KMS-11 (cell line): ENCODE measurements around the gene ENPP6.

ENCODE experiments used
- H2AFZ ChIP-seq: fragments of 200-600 bp; sonication (generic); 2 replicates; pipeline ENCODE4 v1.6.1; 2016; ENCODE audit warnings: antibody characterized with exemption, mixed run types, low read depth
- H3K27ac ChIP-seq: fragments of 200-600 bp; sonication (generic); 2 replicates; pipeline ENCODE4 v1.6.1; 2016; ENCODE audit warnings: mild to moderate bottlenecking, mixed run types
- H3K27me3 ChIP-seq: fragments of 200-600 bp; sonication (generic); 2 replicates; pipeline ENCODE4 v1.6.1; 2017; ENCODE audit warnings: mild to moderate bottlenecking, low read depth, mixed run types, moderate library complexity; ENCODE audit not compliant: insufficient read depth
- H3K36me3 ChIP-seq: fragments of 200-600 bp; sonication (generic); 2 replicates; pipeline ENCODE4 v1.6.1; 2017; ENCODE audit warnings: mild to moderate bottlenecking, mixed run types; ENCODE audit not compliant: insufficient read depth
- H3K4me1 ChIP-seq: fragments of 200-600 bp; sonication (generic); 2 replicates; pipeline ENCODE4 v1.6.1; 2016; ENCODE audit warnings: mild to moderate bottlenecking, low read depth, mixed run types; ENCODE audit not compliant: poor library complexity, severe bottlenecking
- H3K4me2 ChIP-seq: fragments of 200-600 bp; sonication (generic); 2 replicates; pipeline ENCODE4 v1.7.0; 2016; ENCODE audit warnings: mild to moderate bottlenecking, mixed run types
- H3K4me3 ChIP-seq: fragments of 200-600 bp; sonication (generic); IDR thresholded peaks from 2 replicates; pipeline ENCODE4 v1.6.1; 2017; ENCODE audit warnings: low read depth, low read length, mixed read lengths; ENCODE audit not compliant: insufficient read depth
- H3K79me2 ChIP-seq: fragments of 200-600 bp; sonication (generic); 2 replicates; pipeline ENCODE4 v1.6.1; 2016; ENCODE audit warnings: low read depth, mixed run types; ENCODE audit not compliant: insufficient read depth
- H3K9ac ChIP-seq: fragments of 200-600 bp; sonication (generic); 2 replicates; pipeline ENCODE4 v1.6.1; 2016; ENCODE audit warnings: mild to moderate bottlenecking, mixed run types
- H4K20me1 ChIP-seq: fragments of 200-600 bp; sonication (generic); 2 replicates; pipeline ENCODE4 v1.6.1; 2016; ENCODE audit warnings: mild to moderate bottlenecking, mixed run types; ENCODE audit not compliant: insufficient read depth
- TF ChIP-seq, protein P1 (sequence below): fragments of 200-600 bp; sonication (generic); conservative IDR thresholded peaks from 2 replicates; pipeline ENCODE4 v1.6.1; 2017; ENCODE audit warnings: low read depth, mild to moderate bottlenecking, antibody characterized with exemption, low read length, moderate library complexity, mixed read lengths

ENPP6 gene

DNA sequence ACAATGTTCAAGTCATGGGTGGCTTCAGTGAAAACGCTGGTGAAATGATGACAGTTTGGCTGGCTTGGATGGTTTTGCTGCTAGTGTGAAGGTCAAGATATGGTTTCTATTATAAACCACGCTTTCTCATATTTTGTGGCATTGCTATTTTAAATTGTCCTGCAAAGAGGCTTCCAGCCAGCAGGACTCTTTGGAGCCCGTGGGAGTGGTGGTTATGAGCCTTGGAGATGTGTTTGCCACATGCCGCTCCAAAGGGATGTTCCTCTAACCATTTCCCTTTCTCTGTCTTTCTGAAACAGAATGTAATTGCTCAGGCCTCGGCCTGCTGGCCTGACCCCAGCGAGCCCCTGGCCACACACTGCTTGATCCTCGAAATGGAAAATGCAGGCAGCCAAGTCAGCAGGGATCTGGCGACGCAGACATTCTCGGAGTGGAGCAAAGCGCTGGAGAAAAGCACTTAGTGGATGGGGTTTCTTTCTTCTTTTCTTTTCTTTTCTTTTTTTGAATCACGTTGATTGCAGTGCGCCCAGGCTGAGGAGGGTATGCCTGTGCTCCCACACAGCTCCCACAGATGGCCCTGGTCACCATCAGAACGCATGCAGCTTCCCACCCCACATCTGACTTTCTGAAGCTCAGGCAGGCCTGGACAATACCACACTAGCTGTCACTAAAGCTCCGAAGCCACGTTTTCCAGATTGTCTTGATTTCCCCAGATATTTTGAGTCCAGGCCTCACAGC lies 114.0 kb downstream of the ENPP6 start:
- no peak overlapping the region for H3K4me3 ChIP-seq
- H3K27me3 ChIP-seq = no peaks in the 10 kb centered on the region
- H3K4me1 ChIP-seq = no peaks in the 10 kb centered on the region
- no peaks in the 10 kb centered on the region for H3K79me2 ChIP-seq
- no peaks in the 10 kb centered on the region for H4K20me1 ChIP-seq
- H3K9ac ChIP-seq = no peak overlapping the region
- no peak overlapping the region for H3K27ac ChIP-seq
- H2AFZ ChIP-seq = no peak overlapping the region
- no peak overlapping the region for H3K4me2 ChIP-seq
- TF ChIP-seq, protein P1, sequence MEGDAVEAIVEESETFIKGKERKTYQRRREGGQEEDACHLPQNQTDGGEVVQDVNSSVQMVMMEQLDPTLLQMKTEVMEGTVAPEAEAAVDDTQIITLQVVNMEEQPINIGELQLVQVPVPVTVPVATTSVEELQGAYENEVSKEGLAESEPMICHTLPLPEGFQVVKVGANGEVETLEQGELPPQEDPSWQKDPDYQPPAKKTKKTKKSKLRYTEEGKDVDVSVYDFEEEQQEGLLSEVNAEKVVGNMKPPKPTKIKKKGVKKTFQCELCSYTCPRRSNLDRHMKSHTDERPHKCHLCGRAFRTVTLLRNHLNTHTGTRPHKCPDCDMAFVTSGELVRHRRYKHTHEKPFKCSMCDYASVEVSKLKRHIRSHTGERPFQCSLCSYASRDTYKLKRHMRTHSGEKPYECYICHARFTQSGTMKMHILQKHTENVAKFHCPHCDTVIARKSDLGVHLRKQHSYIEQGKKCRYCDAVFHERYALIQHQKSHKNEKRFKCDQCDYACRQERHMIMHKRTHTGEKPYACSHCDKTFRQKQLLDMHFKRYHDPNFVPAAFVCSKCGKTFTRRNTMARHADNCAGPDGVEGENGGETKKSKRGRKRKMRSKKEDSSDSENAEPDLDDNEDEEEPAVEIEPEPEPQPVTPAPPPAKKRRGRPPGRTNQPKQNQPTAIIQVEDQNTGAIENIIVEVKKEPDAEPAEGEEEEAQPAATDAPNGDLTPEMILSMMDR = no peak
- H3K36me3 ChIP-seq = no peaks in the 10 kb centered on the region

DNA sequence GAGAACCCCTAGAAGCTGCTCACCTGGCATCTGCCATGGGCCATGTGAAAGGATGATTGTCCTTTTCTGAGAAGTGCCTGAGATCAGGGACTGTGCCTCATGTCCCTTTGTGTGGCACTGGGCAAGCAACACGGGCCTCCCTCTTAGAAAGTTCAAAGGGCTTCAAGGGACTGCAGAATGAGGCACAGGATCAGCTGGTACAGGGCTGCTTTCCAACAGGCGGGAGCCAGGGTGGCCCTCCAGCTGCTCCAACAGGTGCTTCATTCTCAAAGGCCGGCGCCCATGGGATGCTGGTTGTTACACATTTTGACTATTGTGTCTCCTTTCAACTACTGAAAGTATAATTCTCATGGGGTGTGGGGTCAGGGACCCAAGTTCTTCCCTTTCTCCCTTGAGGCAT lies 114.7 kb downstream of the ENPP6 start:
- H3K79me2 ChIP-seq = no peaks in the 10 kb centered on the region
- TF ChIP-seq, protein P1 = no peak
- no peak overlapping the region for H3K4me2 ChIP-seq
- H4K20me1 ChIP-seq = no peaks in the 10 kb centered on the region
- no peak overlapping the region for H3K4me3 ChIP-seq
- H2AFZ ChIP-seq = no peak overlapping the region
- H3K27ac ChIP-seq = no peak overlapping the region
- H3K9ac ChIP-seq = no peak overlapping the region
- no peaks in the 10 kb centered on the region for H3K36me3 ChIP-seq
- H3K27me3 ChIP-seq = no peaks in the 10 kb centered on the region
- no peaks in the 10 kb centered on the region for H3K4me1 ChIP-seq

DNA sequence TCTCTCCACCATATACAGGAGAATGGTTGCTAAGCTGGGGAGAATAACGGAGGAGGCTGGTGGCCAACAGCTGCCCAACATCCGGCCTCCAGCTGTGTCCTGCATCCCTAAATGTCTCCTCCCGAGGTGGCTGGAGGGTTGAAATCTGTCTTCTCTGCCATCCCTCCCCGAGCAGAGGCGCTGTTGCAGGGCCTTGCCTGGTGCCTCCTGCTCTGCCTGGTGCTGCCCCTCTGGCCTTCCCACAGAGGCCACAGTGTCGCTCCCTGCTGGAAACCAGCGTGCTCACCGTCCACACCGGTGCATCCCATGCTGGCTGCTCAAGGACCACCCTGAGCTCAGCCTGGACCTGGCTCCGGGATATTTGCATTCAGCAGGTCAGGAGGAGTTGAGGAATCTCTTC lies 115.2 kb downstream of the ENPP6 start:
- TF ChIP-seq, protein P1 = no peak
- Histone ChIP-seq H2AFZ (no peak overlapping the region), H3K27me3 (no peaks in the 10 kb centered on the region), H3K4me1 (no peaks in the 10 kb centered on the region), H4K20me1 (no peaks in the 10 kb centered on the region), H3K36me3 (no peaks in the 10 kb centered on the region), H3K9ac (no peak overlapping the region), H3K27ac (no peak overlapping the region), H3K4me3 (no peak overlapping the region), H3K79me2 (no peaks in the 10 kb centered on the region), H3K4me2 (no peak overlapping the region)

DNA sequence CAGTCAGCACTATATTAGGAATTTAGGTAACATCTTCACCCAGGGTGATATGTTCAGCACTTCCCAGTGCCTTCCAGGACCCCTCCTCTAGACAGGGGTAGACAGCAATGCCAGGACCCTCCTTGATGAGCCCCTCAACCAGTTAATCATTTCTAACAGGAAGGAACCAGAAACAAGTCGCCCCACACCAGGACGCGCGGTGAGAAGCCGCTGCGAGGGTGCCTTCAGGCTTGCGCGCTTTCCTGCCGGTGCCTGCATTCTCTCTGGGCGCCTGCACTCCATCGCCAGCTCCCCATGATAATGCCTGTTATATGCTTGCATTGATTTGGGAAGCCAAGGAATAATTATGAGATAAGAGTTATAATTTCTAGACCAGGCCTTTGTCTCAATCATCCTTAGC lies 116.0 kb downstream of the ENPP6 start:
- Histone ChIP-seq H3K79me2 (no peaks in the 10 kb centered on the region), H3K4me1 (no peaks in the 10 kb centered on the region), H3K4me3 (no peak overlapping the region), H4K20me1 (no peaks in the 10 kb centered on the region), H3K36me3 (no peaks in the 10 kb centered on the region), H2AFZ (no peak overlapping the region), H3K27me3 (no peaks in the 10 kb centered on the region), H3K9ac (no peak overlapping the region), H3K4me2 (no peak overlapping the region), H3K27ac (no peak overlapping the region)
- TF ChIP-seq, protein P1 = no peak
